Measurements from ENCODE around the gene CRY2.
"Not testable (repeated sequence)": the region's sequence is repeated elsewhere in the genome, so short reads cannot be mapped to it uniquely, and the experiment has no call there.

CRY2 gene

GRCh38 chr11:45811571-45812290 lies 35.5 kb upstream of the CRY2 start:
- no peak for DNase-seq

DNA sequence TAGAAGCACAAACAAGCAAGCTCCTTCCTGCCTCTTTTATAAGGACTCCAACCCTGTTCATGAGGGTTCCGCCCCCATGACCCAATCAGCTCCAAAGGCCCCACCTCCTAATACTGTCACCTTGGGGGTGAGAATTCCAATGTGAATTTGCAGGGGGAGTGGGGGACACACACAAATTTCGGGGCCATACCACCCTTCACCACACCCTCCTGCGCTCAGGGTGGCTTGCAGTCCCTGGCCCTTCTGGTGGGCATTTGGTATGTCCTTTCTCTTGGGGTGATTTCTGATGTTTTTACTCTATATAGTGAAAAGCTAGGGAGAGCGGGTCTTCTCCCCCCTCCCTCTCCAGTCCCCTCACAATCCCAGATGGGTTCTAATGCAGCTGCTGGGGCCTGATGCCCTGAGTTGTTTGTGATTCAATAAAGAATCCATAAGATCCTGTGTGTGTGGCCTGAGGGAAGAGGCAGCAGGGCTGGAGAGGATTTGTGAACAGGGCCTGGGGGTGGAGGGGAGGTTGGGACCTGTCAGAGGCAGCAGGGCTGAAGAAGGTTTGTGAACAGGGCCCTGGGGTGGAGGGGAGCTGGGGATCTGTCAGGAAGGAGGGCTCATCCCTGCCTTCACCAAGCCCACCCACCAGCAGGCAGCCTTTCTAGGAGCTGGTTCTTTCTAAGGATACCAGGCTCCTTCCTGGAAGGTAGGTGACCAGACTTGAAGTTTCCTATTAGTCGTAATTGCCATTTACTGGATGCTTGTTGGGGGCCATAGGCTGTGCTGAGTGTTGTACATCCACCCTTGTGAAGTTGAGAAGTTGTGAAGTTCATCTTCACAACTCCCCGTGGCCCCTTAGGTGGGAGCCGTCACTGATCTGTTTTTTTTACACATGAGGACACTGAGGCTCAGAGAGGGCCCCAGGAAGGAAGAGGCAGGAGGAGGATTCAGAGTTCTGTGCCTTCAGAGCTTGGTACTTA lies 34.4 kb upstream of the CRY2 start:
- DNase-seq = no peak

DNA sequence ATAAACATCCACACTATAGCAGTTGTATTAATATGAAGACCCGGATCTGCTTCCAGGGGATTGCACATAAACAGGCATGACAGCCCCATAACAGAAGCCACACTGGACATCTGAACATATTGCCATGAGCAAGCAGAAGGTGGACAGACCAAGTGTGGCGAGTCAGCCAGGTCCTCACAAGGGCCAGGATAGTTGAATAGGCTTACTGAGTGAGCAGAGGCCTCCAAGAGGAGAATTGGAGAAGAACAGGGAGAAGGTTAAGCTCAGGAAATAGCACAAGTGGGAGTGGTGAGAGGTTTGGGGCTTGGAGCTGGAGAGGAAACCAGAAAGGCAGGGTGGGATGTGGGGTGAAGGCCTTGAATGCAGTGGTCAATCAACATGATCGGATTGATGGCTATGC lies 31.5 kb upstream of the CRY2 start:
- no peak for DNase-seq

GRCh38 chr11:45816614-45817013 lies 30.7 kb upstream of the CRY2 start:
- no peak for DNase-seq

DNA sequence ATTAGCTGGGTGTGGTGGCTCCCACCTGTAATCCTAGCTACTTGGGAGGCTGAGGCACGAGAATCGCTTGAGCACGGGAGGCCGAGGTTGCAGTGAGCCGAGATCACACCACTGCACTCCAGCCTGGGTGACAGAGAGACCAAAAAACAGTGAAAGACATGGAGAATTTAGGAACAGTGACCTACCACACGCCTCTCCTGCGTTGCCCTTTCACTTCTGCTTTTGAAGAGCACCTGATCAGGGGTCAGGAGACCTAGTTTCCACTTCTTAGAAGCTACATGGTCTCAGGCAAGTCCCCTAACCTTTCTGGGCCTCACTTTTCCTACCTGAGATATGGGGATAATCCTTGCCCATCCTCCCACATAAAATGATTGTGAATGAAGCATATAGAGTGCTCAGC lies 30.1 kb upstream of the CRY2 start:
- DNase-seq = no peak

DNA sequence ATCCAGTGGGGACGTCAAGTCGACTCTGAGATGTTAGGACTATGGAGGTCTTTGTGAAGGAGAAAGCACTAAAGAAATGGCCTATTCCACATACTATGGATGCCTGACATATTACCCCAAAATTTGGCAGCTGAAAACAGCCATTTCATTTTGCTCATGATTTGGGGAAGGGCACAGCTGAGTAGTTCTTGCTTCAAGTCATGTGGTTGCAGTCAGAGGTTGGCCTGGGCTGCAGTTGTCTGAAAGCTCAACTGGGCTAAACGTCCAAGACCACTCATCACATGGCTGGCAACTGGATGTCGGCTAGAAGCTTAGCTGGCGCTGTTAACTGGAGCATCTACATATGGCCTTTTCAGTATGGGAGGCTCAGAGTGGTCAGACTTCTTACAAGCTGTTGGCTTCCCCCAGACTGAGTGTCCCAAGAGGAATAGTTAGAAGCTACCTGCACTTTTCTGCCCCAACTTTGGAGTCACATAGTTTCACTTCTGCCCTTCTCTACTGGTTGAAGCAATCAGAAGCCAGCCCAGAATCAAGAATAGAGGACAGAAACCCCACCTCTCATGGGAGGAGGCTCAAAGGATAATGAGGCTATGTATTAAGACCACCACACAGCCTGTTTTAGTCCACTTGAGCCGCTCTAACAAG lies 28.2 kb upstream of the CRY2 start:
- DNase-seq = no peak

DNA sequence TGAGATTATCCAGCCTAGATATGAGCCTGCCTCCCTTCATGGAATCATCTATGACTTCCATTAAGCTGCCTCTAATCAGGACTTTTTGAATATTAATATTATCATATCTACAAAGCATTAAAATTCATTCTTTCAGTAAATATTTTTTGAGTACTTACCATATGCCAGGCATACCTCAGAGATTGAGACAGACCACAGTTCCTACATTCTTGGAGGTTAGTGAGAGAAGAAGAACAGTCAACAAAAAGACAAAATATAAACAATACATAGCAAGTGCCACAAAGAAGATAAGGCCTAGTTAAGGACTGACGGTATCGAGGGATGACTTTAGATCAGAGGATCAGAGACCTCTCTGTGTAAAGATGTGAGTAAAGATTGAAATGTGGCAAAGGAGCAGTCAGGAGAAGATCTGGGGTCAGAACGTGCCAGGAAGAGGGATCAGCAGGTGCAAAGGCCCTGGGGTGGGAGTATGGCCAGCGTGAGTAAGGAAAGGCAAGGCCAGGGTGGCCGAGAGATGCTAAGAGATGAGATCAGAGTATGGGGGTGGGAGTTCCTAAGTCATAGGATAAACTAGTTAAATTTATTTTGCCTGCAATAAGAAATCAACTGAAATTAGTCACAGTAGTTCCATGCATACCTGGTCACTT lies 26.9 kb upstream of the CRY2 start:
- DNase-seq = no peak

DNA sequence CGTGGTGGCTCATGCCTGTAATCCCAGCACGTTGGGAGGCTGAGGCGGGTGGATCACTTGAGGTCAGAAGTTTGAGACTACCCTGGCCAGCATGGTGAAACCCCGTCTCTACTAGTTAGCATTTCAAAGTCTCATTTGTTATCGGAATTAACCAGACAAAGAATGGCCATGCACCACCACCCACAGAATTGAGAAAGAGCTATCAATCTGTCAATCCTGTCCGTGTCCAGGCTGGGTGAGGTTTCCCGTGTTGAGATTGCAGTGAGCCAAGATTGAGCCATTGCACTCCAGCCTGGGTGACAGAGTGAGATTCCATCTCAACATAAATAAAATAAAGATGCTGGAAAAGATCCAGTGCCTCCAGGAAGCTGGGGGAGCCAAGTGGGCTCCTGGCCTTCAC lies 20.8 kb upstream of the CRY2 start:
- not testable (repeated sequence) for DNase-seq

GRCh38 chr11:45827123-45827522 lies 20.2 kb upstream of the CRY2 start:
- DNase-seq = no peak

DNA sequence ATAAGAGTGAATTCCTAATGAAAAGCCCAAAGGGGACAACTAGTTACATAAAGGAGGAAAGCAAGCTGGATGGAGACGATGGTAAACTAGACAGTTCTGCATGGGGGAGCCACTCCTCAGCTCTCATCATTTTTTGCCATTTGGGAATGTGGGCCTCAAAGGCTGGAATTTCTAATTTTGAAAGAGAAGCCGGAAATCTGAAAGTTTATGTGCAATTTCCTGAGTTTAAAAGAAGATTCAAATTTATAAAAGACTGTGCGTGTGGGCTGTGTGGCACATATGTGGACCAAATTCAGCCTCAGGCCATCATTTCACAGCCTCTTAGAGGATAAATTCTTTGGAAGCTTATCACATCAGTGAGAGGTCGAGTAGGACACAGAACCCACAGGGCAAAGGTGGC lies 18.3 kb upstream of the CRY2 start:
- DNase-seq = no peak

GRCh38 chr11:45830596-45830995 lies 16.7 kb upstream of the CRY2 start:
- DNase-seq = no peak

DNA sequence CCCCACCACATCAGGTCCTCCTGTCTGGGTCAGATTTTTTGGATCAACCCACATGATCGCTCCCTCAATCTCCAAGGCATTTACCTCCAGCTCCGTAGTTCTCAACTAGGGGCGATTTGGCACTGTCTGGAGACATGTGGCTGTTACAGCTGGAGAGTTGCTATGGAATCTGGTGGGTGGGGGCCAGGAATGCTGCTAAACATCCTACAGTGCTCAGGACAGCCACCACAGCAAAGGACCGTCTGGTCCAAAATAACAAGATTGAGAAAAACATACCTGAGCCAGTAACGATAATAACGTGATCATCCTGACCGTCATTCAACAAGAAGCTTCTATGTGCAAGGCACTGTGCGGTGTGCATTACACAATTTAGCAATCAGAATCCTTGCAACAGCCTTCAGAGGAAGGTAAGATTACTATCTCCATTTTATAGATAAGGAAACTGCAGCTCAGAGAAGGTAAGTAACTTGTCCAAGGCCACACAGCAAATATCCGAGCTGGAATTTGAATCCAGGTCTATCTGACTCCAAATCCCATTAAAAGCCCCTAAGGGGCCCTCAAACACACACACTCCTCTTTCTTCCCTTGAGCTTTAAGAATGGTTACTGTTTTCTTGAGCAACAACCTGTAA lies 14.3 kb upstream of the CRY2 start:
- no peak for DNase-seq

DNA sequence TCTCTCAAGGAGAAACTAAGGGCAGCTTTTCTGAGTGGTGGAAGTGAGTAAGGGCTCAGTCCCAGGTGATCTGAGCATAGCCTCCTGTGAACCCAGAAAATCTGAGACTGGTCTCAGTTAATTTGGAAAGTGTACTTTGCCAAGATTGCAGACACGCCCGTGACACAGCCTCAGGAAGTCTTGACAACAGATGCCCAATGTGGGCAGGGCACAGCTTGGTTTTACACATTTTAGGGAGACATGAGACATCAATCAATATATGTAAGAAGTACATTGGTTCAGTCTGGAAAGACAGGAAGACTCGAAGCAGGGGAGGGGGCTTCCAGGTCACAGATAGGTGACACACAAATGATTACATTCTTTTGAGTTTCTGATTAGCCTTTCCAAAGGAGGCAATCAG lies 13.5 kb upstream of the CRY2 start:
- no peak for DNase-seq

DNA sequence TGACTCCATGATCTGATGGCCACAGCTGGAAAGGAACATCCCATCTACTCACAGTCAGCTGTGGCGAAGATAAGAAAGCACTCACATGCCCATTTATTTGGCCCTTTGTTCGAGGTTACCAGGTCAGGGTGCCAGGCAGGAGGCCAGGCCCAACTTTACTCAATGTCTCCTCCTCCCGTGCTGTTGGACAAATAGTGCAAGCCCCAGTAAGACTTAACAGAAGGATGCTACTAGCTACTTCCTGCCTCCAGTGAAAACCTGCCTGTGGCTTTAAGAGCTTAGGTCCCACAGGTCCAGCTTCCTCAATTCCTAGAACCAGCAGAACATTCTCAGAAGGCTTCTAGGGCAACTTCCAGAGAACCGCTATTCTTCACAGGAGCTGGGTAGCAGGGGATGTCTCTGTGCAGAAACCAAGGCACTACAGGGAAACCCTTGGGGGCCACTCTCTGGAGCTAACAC lies 12.9 kb upstream of the CRY2 start:
- DNase-seq = no peak

GRCh38 chr11:45839204-45839603 lies 8.1 kb upstream of the CRY2 start:
- no peak for DNase-seq

- DNase-seq = not testable (repeated sequence)
Measured at GRCh38 chr11:45840251-45840650, 7.0 kb upstream of the CRY2 start.

DNA sequence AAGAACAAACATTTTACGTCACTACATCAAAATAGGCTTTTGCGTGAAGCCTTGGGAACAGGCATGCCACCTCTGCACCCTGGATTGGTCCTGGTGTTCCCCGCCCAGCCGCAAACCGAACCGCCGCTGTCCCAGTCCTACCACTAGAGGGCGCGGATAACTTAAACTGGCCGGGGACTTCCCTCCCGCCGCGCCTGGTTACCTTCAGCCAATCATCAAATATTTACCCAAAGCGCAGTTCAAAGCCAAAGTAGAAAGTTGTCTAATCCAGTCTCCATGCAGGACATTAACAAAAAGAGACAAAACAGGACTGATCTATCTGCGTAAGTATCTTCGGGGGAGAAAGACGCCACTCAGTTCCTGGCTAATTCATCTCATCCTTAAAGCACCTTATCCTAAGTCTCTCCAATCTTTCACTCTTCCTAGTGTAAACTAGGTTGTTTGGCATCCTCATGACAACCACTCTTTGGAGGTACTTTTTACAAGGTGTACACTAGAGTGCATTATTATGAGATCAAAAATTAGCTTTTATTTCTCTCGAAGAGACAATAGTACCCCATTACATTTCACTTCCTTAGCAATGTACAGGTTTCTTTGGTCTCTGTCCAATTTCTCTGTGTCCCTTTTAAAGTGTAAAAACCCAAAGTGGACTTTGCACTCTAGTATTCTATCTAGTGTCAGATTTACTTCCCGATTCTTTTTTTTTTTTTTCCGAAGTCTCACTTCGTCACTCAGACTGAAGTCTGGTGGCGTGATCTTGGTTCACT lies 3.9 kb upstream of the CRY2 start:
- peak; percentile 23 for DNase-seq

- no peak for DNase-seq
Measured at GRCh38 chr11:45844822-45845578, 2.3 kb upstream of the CRY2 start.

GRCh38 chr11:45846174-45846675 lies 1.1 kb upstream of the CRY2 start:
- DNase-seq = no peak

GRCh38 chr11:45847911-45848316 lies 639 bp downstream of the CRY2 start:
- DNase-seq = no peak

GRCh38 chr11:45848654-45849081 lies 1.4 kb downstream of the CRY2 start:
- no peak for DNase-seq
